Measurements from ENCODE around the gene CNPY3.
A peak's percentile ranks its signal among the peaks of the same experiment; 100 is the strongest.
"Not testable (repeated sequence)": the region's sequence is repeated elsewhere in the genome, so short reads cannot be mapped to it uniquely, and the experiment has no call there.

The CNPY3 gene

GRCh38 chr6:42898891-42899361 lies 30.4 kb upstream of the CNPY3 start:
- no peaks in the 10 kb centered on the region for H3K9me3 ChIP-seq (ENCODE audit: low read length)
- no peak overlapping the region for H3K9ac ChIP-seq (ENCODE audit: low read length)
- H3K36me3 ChIP-seq (ENCODE audit: insufficient read depth, low read length) = no peaks in the 10 kb centered on the region
- H3K4me3 ChIP-seq (ENCODE audit: low read depth in 1 of 2, low read length in 2 of 2) = no peak overlapping the region
- no peaks in the 10 kb centered on the region for H3K4me1 ChIP-seq (ENCODE audit: insufficient read depth, low read length)
- no peak overlapping the region for H3K27ac ChIP-seq (ENCODE audit: low read depth, low read length)
- no peaks in the 10 kb centered on the region for H3K27me3 ChIP-seq (ENCODE audit: control insufficient read depth in 1 of 2, insufficient read depth in 2 of 2, low read length in 2 of 2)

- no peaks in the 10 kb centered on the region for H3K9me3 ChIP-seq (ENCODE audit: low read length)
- H3K4me1 ChIP-seq (ENCODE audit: insufficient read depth, low read length) = no peaks in the 10 kb centered on the region
- H3K36me3 ChIP-seq (ENCODE audit: insufficient read depth, low read length) = no peaks in the 10 kb centered on the region
- no peak overlapping the region for H3K27ac ChIP-seq (ENCODE audit: low read depth, low read length)
- no peaks in the 10 kb centered on the region for H3K27me3 ChIP-seq (ENCODE audit: control insufficient read depth in 1 of 2, insufficient read depth in 2 of 2, low read length in 2 of 2)
- H3K9ac ChIP-seq (ENCODE audit: low read length) = no peak overlapping the region
- H3K4me3 ChIP-seq (ENCODE audit: low read depth in 1 of 2, low read length in 2 of 2) = no peak overlapping the region
Observed at GRCh38 chr6:42899871-42900270, 29.4 kb upstream of the CNPY3 start.

- no peaks in the 10 kb centered on the region for H3K4me1 ChIP-seq (ENCODE audit: insufficient read depth, low read length)
- peak overlapping the region in 1 of 2 donors; percentile 16 for H3K4me3 ChIP-seq (ENCODE audit: low read depth in 1 of 2, low read length in 2 of 2)
- no peak overlapping the region for H3K9ac ChIP-seq (ENCODE audit: low read length)
- no peak overlapping the region for H3K27ac ChIP-seq (ENCODE audit: low read depth, low read length)
- H3K9me3 ChIP-seq (ENCODE audit: low read length) = no peaks in the 10 kb centered on the region
- no peaks in the 10 kb centered on the region for H3K36me3 ChIP-seq (ENCODE audit: insufficient read depth, low read length)
- H3K27me3 ChIP-seq (ENCODE audit: control insufficient read depth in 1 of 2, insufficient read depth in 2 of 2, low read length in 2 of 2) = no peaks in the 10 kb centered on the region
Observed at GRCh38 chr6:42901538-42901957, 27.7 kb upstream of the CNPY3 start.

GRCh38 chr6:42902429-42903263 lies 26.6 kb upstream of the CNPY3 start:
- H3K27me3 ChIP-seq (ENCODE audit: control insufficient read depth in 1 of 2, insufficient read depth in 2 of 2, low read length in 2 of 2); H3K36me3 ChIP-seq (ENCODE audit: insufficient read depth, low read length); H3K4me3 ChIP-seq (ENCODE audit: low read depth in 1 of 2, low read length in 2 of 2); H3K4me1 ChIP-seq (ENCODE audit: insufficient read depth, low read length); H3K9me3 ChIP-seq (ENCODE audit: low read length); H3K27ac ChIP-seq (ENCODE audit: low read depth, low read length); H3K9ac ChIP-seq (ENCODE audit: low read length): not testable (repeated sequence)

DNA sequence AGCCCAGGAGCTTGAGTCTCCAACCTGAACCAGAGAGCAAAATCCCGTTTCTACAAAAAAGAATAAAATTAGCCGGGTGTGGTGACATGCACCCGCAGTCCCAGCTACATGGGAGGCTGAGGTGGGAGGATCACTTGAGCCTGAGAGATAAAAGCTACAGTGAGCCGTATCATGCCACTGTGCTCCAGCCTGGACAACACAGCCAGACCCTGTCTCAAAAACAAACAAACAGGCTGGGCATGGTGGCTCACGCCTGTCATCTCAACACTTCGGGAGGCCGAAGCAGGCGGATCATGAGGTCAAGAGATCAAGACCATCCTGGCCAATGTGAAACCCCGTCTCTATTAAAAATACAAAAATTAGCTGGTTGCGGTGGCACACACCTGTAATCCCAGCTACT lies 24.8 kb upstream of the CNPY3 start:
- no peaks in the 10 kb centered on the region for H3K27me3 ChIP-seq (ENCODE audit: control insufficient read depth in 1 of 2, insufficient read depth in 2 of 2, low read length in 2 of 2)
- H3K9me3 ChIP-seq (ENCODE audit: low read length) = no peaks in the 10 kb centered on the region
- no peak overlapping the region for H3K27ac ChIP-seq (ENCODE audit: low read depth, low read length)
- H3K36me3 ChIP-seq (ENCODE audit: insufficient read depth, low read length) = no peaks in the 10 kb centered on the region
- H3K4me3 ChIP-seq (ENCODE audit: low read depth in 1 of 2, low read length in 2 of 2) = no peak overlapping the region
- no peaks in the 10 kb centered on the region for H3K4me1 ChIP-seq (ENCODE audit: insufficient read depth, low read length)
- no peak overlapping the region for H3K9ac ChIP-seq (ENCODE audit: low read length)

DNA sequence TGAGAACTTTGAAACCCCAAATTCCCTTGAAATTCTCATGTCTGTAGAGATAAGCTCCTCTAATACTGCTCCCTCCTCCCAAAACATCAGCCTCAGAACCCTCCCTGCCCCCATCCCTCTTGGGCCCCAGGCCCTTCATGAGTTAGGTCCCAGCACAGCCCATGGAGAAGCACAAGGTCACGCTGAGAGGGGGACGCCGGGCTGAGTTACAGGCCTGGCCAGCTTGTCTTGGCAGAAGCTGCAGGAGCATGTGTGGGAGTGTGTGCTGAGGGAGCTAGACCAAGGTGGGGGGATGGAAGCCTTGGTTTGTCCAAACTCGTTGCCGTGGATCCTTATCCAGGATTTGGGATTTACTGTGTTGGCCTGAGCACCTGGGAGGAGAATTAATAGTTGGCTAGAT lies 21.9 kb upstream of the CNPY3 start:
- H3K4me3 ChIP-seq (ENCODE audit: low read depth in 1 of 2, low read length in 2 of 2) = no peak overlapping the region
- no peak overlapping the region for H3K9ac ChIP-seq (ENCODE audit: low read length)
- H3K27me3 ChIP-seq (ENCODE audit: control insufficient read depth in 1 of 2, insufficient read depth in 2 of 2, low read length in 2 of 2) = peaks cover 0 to 15% of the 10 kb centered on the region in 2 donors
- no peak overlapping the region for H3K27ac ChIP-seq (ENCODE audit: low read depth, low read length)
- H3K36me3 ChIP-seq (ENCODE audit: insufficient read depth, low read length) = no peaks in the 10 kb centered on the region
- H3K4me1 ChIP-seq (ENCODE audit: insufficient read depth, low read length) = no peaks in the 10 kb centered on the region
- no peaks in the 10 kb centered on the region for H3K9me3 ChIP-seq (ENCODE audit: low read length)

- H3K36me3 ChIP-seq (ENCODE audit: insufficient read depth, low read length) = no peaks in the 10 kb centered on the region
- H3K4me3 ChIP-seq (ENCODE audit: low read depth in 1 of 2, low read length in 2 of 2) = no peak overlapping the region
- no peaks in the 10 kb centered on the region for H3K9me3 ChIP-seq (ENCODE audit: low read length)
- H3K4me1 ChIP-seq (ENCODE audit: insufficient read depth, low read length) = no peaks in the 10 kb centered on the region
- H3K9ac ChIP-seq (ENCODE audit: low read length) = no peak overlapping the region
- H3K27ac ChIP-seq (ENCODE audit: low read depth, low read length) = no peak overlapping the region
- peaks cover 0 to 15% of the 10 kb centered on the region in 2 donors for H3K27me3 ChIP-seq (ENCODE audit: control insufficient read depth in 1 of 2, insufficient read depth in 2 of 2, low read length in 2 of 2)
Observed at GRCh38 chr6:42909835-42910234, 19.4 kb upstream of the CNPY3 start.

DNA sequence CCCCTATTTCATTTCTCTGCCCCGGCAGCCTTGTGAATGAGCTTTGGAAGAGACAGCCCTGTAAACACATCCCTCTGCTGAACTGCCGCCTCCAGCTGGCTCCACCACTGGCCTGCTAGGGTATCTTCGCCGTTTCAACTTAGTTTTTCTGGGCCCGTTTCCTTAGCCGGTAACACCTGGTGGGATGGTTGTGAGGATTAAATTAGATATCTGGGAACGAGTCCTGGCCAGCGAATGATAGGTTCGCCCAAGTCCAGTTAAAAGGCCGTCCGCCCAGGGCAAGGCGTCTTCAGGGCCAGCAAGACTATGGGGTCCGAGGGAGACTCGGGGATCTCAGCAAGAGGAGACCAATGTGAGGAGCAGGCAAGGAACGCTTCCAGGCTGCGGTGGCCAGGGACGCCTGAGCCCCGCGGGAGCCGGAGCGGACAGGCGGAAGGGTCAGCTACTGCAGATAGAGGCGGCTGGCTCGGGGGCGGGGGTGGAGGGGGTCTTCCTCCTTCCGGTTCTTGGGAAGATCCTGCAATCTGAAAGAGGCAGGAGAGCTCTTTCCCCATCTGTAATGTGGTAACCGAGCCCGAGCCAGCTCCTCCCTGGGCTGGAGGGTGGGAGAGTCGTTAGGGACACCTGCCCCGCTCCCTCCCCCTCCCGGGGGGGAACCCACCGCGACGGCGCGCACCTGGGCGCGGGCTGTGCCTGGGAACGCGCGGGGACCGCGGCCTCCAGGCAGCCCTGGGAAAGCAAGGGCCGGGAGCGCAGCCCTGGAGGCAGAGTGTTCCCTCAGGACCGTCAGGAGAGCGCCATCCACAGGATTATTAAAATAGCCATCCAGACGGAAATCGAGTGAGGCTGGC lies 17.9 kb upstream of the CNPY3 start:
- Histone ChIP-seq H3K4me3 (ENCODE audit: low read depth in 1 of 2, low read length in 2 of 2) (no peak overlapping the region), H3K27ac (ENCODE audit: low read depth, low read length) (no peak overlapping the region)

GRCh38 chr6:42914546-42914945 lies 14.7 kb upstream of the CNPY3 start:
- no peak overlapping the region for H3K27ac ChIP-seq (ENCODE audit: low read depth, low read length)
- H3K36me3 ChIP-seq (ENCODE audit: insufficient read depth, low read length) = no peaks in the 10 kb centered on the region
- H3K9ac ChIP-seq (ENCODE audit: low read length) = no peak overlapping the region
- no peaks in the 10 kb centered on the region for H3K4me1 ChIP-seq (ENCODE audit: insufficient read depth, low read length)
- H3K27me3 ChIP-seq (ENCODE audit: control insufficient read depth in 1 of 2, insufficient read depth in 2 of 2, low read length in 2 of 2) = peaks cover 0 to 15% of the 10 kb centered on the region in 2 donors
- H3K4me3 ChIP-seq (ENCODE audit: low read depth in 1 of 2, low read length in 2 of 2) = no peak overlapping the region
- no peaks in the 10 kb centered on the region for H3K9me3 ChIP-seq (ENCODE audit: low read length)

More for the DNA sequence above, 17.9 kb upstream of the CNPY3 start:
- no peaks in the 10 kb centered on the region for H3K4me1 ChIP-seq (ENCODE audit: insufficient read depth, low read length)
- no peaks in the 10 kb centered on the region for H3K9me3 ChIP-seq (ENCODE audit: low read length)
- no peaks in the 10 kb centered on the region for H3K36me3 ChIP-seq (ENCODE audit: insufficient read depth, low read length)
- peaks cover 0 to 15% of the 10 kb centered on the region in 2 donors for H3K27me3 ChIP-seq (ENCODE audit: control insufficient read depth in 1 of 2, insufficient read depth in 2 of 2, low read length in 2 of 2)
- H3K9ac ChIP-seq (ENCODE audit: low read length) = no peak overlapping the region

- no peak within 1 kb of the TSS for H3K9ac ChIP-seq (ENCODE audit: low read length)
- H3K4me3 ChIP-seq (ENCODE audit: low read depth in 1 of 2, low read length in 2 of 2) = no peak within 1 kb of the TSS
- H3K27ac ChIP-seq (ENCODE audit: low read depth, low read length) = no peak within 1 kb of the TSS
- no peaks in the 10 kb centered on the region for H3K36me3 ChIP-seq (ENCODE audit: insufficient read depth, low read length)
- peaks cover 0 to 14% of the 10 kb centered on the region in 2 donors for H3K27me3 ChIP-seq (ENCODE audit: control insufficient read depth in 1 of 2, insufficient read depth in 2 of 2, low read length in 2 of 2)
- no peaks in the 10 kb centered on the region for H3K4me1 ChIP-seq (ENCODE audit: insufficient read depth, low read length)
- H3K9me3 ChIP-seq (ENCODE audit: low read length) = no peaks in the 10 kb centered on the region
Observed at GRCh38 chr6:42915732-42916131, 13.5 kb upstream of the CNPY3 start, which contains the start of gene PTCRA. PTCRA (plus strand) TSS chr6:42916053; CDS start chr6:42916070, 17 bp downstream.

- Histone ChIP-seq H3K27ac (ENCODE audit: low read depth, low read length) (no peak overlapping the region), H3K36me3 (ENCODE audit: insufficient read depth, low read length) (no peaks in the 10 kb centered on the region), H3K9me3 (ENCODE audit: low read length) (no peaks in the 10 kb centered on the region), H3K4me1 (ENCODE audit: insufficient read depth, low read length) (no peaks in the 10 kb centered on the region), H3K27me3 (ENCODE audit: control insufficient read depth in 1 of 2, insufficient read depth in 2 of 2, low read length in 2 of 2) (peaks cover 0 to 8% of the 10 kb centered on the region in 2 donors), H3K4me3 (ENCODE audit: low read depth in 1 of 2, low read length in 2 of 2) (no peak overlapping the region), H3K9ac (ENCODE audit: low read length) (no peak overlapping the region)
Observed at GRCh38 chr6:42916288-42916687, 13.0 kb upstream of the CNPY3 start.

All from muscle layer of colon (tissue), 2 donors.